Aorta (tissue), 5 donors: ENCODE results near the gene TNPO3. TPM values are rescaled to one million over a fixed set of nuclear protein-coding genes. Genes with fewer than 3 reads are reported as not detected.
A peak's percentile ranks its signal among the peaks of the same experiment; 100 is the strongest.

Experiments
- ATAC-seq: fragments of 200-7000 bp; cut with Tn5 transposase; one replicate; pipeline ENCODE4 v1.9.1; 2022; ENCODE audit warnings: moderate library complexity; ENCODE audit not compliant: low FRiP score
- DNase-seq, 2 donors: peaks; one replicate each; pipeline ENCODE4 v3.0.0-alpha.2; 2020
- H3K27ac ChIP-seq, 2 donors: one replicate each; pipeline ENCODE4 v1.5.1; 2013; ENCODE audit warnings: low read length in 2 of 2, mild to moderate bottlenecking in 2 of 2, moderate library complexity in 2 of 2, control low read depth in 1 of 2, inconsistent platforms in 1 of 2, low read depth in 1 of 2
- H3K27me3 ChIP-seq, 2 donors: one replicate each; pipeline ENCODE4 v1.6.1; 2013; ENCODE audit warnings: control low read depth in 1 of 2, low read length in 1 of 2, mild to moderate bottlenecking in 1 of 2, moderate library complexity in 1 of 2; ENCODE audit not compliant: insufficient read depth in 2 of 2, control insufficient read depth in 1 of 2
- H3K36me3 ChIP-seq, 2 donors: one replicate each; pipeline ENCODE4 v1.6.1; 2013; ENCODE audit warnings: control low read depth in 1 of 2, low read length in 1 of 2, mild to moderate bottlenecking in 1 of 2; ENCODE audit not compliant: insufficient read depth in 2 of 2, control insufficient read depth in 1 of 2
- H3K4me1 ChIP-seq, 2 donors: one replicate each; pipeline ENCODE4 v1.6.1; 2013; ENCODE audit warnings: low read length in 2 of 2, control low read depth in 1 of 2, mild to moderate bottlenecking in 1 of 2, moderate library complexity in 1 of 2; ENCODE audit not compliant: insufficient read depth in 2 of 2, control insufficient read depth in 1 of 2
- H3K4me3 ChIP-seq, 2 donors: one replicate each; pipeline ENCODE4 v1.5.1; 2013; ENCODE audit warnings: low read length in 2 of 2, control low read depth in 1 of 2, mild to moderate bottlenecking in 1 of 2
- H3K9me3 ChIP-seq: one replicate; pipeline ENCODE4 v1.6.1; 2013; ENCODE audit warnings: mild to moderate bottlenecking, low read length; ENCODE audit not compliant: control insufficient read depth
- WGBS, 2 donors: extraction: QIAGEN DNeasy Blood & Tissue Kit; methylation state at CpG; one replicate each; pipeline ENCODE4 v1.1.7; 2013; 5-methylcytosine and 5-hydroxymethylcytosine counted together
- intact Hi-C, 2 donors: fragments of 100-400 bp; cut with DNase I; formaldehyde crosslinking; loops; one replicate each; pipeline versions ENCODE4 v1.14.2 to v1.15.0; 2022
- polyA plus RNA-seq, 2 donors: library from polyadenylated mRNA; stranded (reverse); fragments of 200-250 nt; gene quantifications; one replicate each; pipeline ENCODE4 v1.2.3, GENCODE V29; 2013
- total RNA-seq, 2 donors: library from RNA; stranded (reverse); fragmentation: NEBNext Ultra II Directional; extraction: Animal tissue kit (Norgen Biotek cat#: 25700); gene quantifications; one replicate each; pipeline ENCODE4 v1.2.1, GENCODE V29; 2021
- donor health status: healthy with polysubstance abuse.
- donor health status: Bipolar disorder and iron deficiency.
- donor health status: DM: no; HTN: no; CAD: no.
- donor health status: DM: no; HTN: no; CAD: no.
- donor health status: DM: yes; HTN: yes; CAD: no.

The TNPO3 gene
- total and polyA plus RNA-seq, 4 donors = 10.5 to 31.4 (median 20.2) TPM

DNA sequence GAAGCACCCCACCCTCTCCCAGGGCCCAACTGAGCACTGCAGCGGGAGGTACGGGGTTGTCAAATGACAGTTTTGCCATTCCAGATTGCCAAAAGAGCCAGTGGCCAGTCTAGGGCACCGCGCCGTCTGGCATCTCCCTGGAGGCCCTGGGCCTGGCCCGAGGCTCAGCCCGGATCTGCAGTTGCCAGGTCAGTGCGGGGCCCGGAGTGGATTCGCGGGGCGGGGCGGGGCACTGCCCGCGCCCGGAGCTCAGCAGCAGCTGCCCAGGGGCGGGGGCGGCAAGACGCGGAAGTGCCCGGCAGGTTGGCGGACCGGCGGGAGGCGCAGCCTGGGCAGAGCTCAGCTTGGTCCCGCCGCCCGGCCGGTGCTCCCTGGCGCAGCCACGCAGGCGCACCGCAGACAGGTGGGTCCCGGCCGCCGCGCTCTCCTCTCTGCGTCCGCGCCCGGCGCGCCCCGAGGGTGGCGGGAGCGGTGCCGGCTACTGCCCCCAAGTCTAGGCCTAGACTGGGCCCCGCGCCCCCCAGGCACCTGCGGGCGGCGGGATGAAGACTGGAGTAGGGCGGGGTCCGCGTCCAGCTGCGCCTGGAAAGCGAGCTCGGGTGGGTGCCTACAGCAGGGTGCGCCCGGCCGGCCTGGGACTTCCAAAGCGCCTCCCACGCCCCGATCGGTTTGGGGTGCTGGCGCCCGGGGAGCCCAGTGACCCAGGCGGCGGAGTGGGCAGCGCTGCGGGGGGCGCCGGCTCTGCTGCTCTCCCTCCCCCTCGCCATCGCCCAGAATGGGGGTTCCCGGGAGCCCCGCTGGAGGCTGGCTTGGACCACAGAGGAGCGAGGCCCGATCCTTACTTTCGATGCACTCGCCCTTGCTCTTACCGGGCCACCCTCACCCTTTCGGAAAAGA lies 117.0 kb downstream of the TNPO3 start, which contains the start of gene IRF5:
TSS of gene IRF5 (plus strand) at position 281 of the 897 bp plus-strand sequence. CDS start 4,155 bp downstream, outside the sequence.
- Histone ChIP-seq H3K9me3 (no peaks in the 10 kb centered on the region), H3K4me3 (peak within 1 kb of the TSS; percentile 60 to 71), H3K4me1 (no peaks in the 10 kb centered on the region), H3K27me3 (no peaks in the 10 kb centered on the region), H3K36me3 (no peaks in the 10 kb centered on the region), H3K27ac (no peak within 1 kb of the TSS)
- intact Hi-C loops = no loop called here
- peak; percentile 49 for ATAC-seq
- peak; percentile 74 to 85 for DNase-seq
- 0 to 1% methylated on average over 54 to 83 of the region's 83 CpGs for WGBS, 2 donors

DNA sequence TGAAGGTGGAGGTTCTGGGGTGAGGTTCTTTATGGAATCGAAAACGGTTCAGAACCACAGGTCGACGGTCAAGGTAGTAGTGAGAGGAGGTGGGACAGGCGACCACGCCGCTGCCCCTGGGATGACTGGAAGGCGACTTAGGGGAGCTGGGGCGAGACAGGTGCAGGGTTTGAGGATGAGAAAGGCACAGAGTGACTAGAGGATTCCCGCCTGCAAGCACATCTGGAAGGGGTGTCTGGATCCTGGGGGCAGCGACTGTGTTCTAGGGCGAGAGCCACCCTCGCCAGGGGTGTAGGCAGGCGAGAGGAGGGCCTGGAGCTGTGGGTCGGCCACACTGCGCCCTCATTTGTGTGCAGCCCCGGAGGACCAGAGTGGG lies 117.7 kb downstream of the TNPO3 start:
- Histone ChIP-seq H3K4me3 (no peak overlapping the region), H3K9me3 (no peaks in the 10 kb centered on the region), H3K36me3 (no peaks in the 10 kb centered on the region), H3K27ac (no peak overlapping the region), H3K27me3 (no peaks in the 10 kb centered on the region), H3K4me1 (no peaks in the 10 kb centered on the region)
- intact Hi-C loops = no loop called here
- WGBS, 2 donors = 63 to 66% methylated on average over 17 of the region's 17 CpGs
- DNase-seq = no peak
- no peak for ATAC-seq

- no peak for ATAC-seq
- H3K9me3 ChIP-seq = no peaks in the 10 kb centered on the region
- no peaks in the 10 kb centered on the region for H3K36me3 ChIP-seq
- no peaks in the 10 kb centered on the region for H3K27me3 ChIP-seq
- WGBS, 2 donors = 91 to 92% methylated on average over 4 of the region's 4 CpGs
- no peaks in the 10 kb centered on the region for H3K4me1 ChIP-seq
- DNase-seq = no peak
- H3K27ac ChIP-seq = no peak overlapping the region
- H3K4me3 ChIP-seq = no peak overlapping the region
- intact Hi-C loops = no loop called here
Observed at GRCh38 chr7:128936798-128937197, 118.1 kb downstream of the TNPO3 start.

GRCh38 chr7:128935342-128935730 lies 119.6 kb downstream of the TNPO3 start:
- DNase-seq (no peak), ATAC-seq (no peak)
- Histone ChIP-seq H3K27me3 (no peaks in the 10 kb centered on the region), H3K27ac (no peak overlapping the region), H3K9me3 (no peaks in the 10 kb centered on the region), H3K4me3 (no peak overlapping the region), H3K36me3 (no peaks in the 10 kb centered on the region), H3K4me1 (no peaks in the 10 kb centered on the region)
- intact Hi-C loops = no loop called here
- 69 to 71% methylated on average over 6 of the region's 6 CpGs for WGBS, 2 donors

- no peaks in the 10 kb centered on the region for H3K36me3 ChIP-seq
- WGBS, 2 donors = 79 to 85% methylated on average over 14 of the region's 14 CpGs
- H3K4me1 ChIP-seq = no peaks in the 10 kb centered on the region
- intact Hi-C loops = no loop called here
- no peak overlapping the region for H3K4me3 ChIP-seq
- ATAC-seq = no peak
- no peaks in the 10 kb centered on the region for H3K9me3 ChIP-seq
- no peak overlapping the region for H3K27ac ChIP-seq
- DNase-seq = no peak
- H3K27me3 ChIP-seq = no peaks in the 10 kb centered on the region
Observed at GRCh38 chr7:128934361-128935341, 120.3 kb downstream of the TNPO3 start.

DNA sequence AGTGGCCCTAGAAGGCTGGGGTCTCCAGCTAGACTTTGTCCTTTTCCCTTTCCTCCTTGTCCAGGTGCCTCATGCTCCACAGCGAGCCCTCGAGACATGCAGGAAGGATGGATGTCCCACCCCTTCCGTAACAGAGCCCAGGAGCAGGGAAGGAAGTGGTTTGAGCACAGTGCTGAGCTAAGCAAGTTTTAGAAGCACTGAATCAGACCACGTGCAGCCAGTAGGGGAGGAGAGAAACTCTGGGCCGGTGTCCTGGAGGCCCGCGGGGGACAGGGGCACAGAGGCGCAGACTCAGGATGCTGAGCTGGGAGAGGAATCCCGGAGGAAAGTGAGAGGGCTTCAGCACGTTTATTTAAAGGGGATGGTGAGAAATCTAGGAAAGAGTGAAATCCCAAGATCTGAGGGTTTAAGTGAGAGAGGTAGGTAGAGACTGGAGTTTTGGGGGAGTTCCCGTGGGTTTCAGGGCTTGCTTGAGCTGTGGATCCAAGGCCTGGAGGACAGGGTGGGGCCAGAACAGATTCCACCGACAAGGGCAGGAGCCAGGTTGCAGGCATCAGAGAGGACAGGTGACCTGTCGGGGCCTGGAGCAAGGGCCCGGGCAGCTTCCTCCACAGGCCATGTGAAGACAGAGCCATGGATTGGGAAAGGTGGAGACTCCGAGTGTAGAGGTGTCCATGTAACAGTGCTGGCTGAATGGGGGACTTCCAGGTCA lies 121.6 kb downstream of the TNPO3 start:
- intact Hi-C loops = no loop called here
- Histone ChIP-seq H3K36me3 (no peaks in the 10 kb centered on the region), H3K4me3 (no peak overlapping the region), H3K27ac (no peak overlapping the region), H3K9me3 (no peaks in the 10 kb centered on the region), H3K4me1 (no peaks in the 10 kb centered on the region), H3K27me3 (no peaks in the 10 kb centered on the region)
- 69 to 72% methylated on average over 15 of the region's 15 CpGs for WGBS, 2 donors
- DNase-seq (peak in 1 of 2 donors; percentile 75), ATAC-seq (peak; percentile 42)

DNA sequence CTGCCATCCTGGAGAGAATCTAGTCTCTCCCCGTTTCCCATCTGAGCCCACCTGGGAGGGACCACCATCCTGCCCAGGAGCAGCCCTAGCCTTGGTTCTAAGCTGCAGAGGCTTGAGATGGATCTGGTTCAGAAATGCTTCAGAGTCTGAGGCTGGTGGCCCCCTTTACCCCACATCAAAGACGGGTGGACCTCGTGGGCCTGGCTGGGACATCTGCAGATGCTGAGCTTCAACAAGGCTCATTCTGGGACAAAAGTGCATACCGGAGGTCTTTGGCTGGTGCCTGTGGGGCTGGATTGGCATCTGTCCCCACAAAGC lies 122.1 kb downstream of the TNPO3 start:
- Histone ChIP-seq H3K4me1 (no peaks in the 10 kb centered on the region), H3K36me3 (no peaks in the 10 kb centered on the region), H3K27me3 (no peaks in the 10 kb centered on the region), H3K9me3 (no peaks in the 10 kb centered on the region), H3K27ac (no peak overlapping the region), H3K4me3 (no peak overlapping the region)
- DNase-seq (no peak), ATAC-seq (no peak)
- WGBS, 2 donors = 81 to 88% methylated on average over 4 of the region's 4 CpGs
- intact Hi-C loops = no loop called here
